GM21825 (cell line): ENCODE measurements around the gene NRTN.
"Not testable (repeated sequence)": the region's sequence is repeated elsewhere in the genome, so short reads cannot be mapped to it uniquely, and the experiment has no call there.

Source experiments
- ATAC-seq: cut with Tn5 transposase; IDR thresholded peaks from one replicate; pipeline ENCODE4 v1.9.1; 2021; ENCODE audit warnings: mild to moderate bottlenecking, moderate library complexity; ENCODE audit not compliant: unreplicated experiment

Gene NRTN

DNA sequence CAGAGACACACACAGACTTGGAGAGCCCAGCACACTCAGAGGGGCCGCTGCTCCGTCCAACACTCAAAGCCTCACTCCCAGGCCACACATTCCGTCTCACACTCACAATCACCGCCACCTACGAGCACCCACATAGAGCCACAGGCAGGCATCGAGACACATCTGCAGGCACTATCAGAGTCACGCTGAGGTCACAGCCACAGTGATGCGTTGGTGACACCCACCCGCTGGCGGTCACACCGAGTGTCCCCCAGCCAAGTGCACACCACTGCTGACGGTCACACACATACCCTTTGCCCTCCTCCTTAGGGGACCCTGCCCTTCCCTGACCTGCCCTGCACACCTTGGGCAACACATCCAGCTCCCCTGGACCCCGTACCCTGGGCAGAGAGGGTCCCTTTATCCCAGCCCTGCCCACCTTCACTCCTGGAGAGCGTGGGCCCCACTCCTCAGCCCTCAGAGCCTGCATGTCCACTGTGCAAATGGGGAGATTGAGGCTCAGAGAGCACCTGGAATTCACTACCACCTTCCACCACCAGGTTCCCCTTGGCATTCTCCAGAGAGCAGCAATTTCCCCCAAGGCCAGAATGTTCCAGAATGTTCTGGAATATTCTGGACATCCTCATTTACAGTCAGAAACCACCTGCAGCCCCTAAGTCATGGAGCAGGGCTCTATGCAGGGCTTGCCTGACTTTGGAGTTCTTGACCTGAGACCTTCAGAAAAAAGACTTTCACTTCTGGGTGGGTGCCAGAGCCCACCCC lies 60.0 kb downstream of the NRTN start:
- no peak for ATAC-seq

DNA sequence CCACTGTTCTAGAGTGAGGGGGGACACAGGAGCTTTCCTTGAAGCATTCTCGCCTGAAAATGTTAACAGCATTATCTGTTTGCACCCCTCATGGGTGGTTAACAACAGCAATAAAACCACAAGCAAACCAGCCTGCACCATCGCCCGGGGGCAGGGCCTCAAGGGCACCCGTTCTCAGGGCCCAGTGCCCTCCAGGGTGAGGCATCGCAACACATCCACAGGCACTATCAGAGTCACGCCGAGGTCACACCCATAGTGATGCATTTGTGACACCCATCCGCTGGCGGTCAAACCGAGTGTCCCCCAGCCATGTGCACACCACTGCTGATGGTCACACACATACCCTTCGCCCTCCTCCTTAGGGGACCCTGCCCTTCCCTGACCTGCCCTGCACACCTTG lies 60.9 kb downstream of the NRTN start:
- no peak for ATAC-seq

DNA sequence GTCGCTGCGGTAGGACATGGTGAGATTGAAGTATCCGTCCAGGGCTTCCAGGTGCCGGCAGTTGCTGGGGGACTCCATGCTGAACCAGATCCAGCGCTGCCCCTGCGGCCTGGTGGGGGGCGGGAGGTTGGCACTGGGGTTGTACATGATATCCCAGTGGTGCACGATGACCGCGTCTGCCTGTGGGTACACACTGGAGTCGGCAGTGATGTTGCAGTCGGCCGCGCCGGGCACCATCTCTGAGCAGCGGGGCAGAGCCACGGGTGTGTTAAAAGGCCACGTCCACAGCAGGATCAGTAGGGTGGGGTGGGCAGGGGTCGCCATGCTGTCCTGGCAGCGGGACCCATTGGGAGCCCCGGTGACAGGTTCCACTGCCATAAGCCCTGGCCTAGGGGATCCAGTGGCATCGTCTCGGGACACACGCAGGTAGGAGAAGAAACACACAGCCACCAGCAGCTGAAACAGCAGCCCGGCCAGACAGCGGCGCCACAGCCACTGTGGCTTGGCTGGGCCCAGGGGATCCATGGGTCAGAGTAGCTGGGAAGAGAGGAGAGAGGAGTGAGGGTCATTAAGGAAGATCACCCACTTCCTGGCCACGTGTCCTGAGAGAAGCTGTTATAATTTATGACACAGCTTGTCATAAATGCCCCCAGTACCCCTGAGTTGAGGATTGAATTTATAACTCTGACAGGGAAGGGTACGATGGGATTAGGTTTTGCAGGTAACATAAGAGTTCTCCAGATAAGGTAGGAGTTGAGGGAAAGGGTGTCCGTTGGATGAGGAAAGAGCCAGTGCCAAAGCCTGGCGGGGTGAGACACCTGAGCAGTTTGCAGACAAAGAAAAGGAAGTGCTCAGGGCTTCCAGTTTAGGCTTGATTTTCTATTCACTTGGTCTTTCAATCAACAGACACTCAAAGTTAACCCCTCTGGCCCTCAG lies 62.6 kb downstream of the NRTN start:
- ATAC-seq: no peak

DNA sequence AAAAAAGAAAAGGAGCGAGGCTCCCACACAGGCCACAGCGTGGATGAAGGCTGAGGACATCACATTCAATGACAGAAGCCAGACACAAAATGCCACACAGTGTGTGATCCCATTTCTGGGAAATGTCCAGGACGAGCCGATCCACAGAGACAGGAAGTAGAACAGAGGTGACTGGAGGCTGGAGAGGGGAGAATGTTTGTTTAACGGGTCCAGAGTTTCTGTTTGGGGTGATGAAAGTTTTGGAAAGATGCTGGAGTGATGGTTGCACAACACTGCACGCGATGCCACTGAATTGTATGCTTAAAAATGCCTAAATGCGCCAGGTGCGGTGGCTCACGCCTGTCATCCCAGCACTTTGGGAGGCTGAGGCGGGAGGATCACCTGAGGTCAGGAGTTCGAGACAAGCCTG lies 66.1 kb downstream of the NRTN start:
- ATAC-seq: no peak

DNA sequence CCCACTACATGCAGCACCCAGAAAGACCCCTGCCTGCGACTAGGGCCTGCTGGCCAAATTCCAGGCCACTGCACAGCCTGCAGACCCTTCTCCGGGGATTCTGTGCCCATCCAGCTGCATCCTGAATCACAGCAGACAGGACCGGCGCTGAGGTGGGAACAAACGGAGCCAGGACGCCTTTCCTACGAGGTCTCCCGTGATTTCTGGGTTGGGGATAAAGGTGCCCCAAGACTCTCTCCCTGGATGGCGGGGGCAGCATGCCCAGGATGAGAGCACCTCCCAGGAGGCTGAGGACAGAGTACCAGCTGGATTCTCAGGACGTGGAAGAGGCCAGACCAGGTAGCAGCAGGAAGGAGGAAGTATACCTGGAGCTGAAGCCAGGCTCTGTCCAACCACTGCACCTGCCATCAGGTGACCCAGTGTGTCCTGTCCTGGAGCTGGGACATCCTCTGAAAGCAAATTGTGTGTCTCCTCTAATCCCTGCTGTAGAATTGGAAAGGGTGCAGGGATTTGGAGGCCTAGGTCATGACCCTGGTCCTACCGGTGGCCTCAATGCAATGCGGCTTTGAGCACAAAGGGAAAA lies 68.8 kb downstream of the NRTN start:
- no peak for ATAC-seq

DNA sequence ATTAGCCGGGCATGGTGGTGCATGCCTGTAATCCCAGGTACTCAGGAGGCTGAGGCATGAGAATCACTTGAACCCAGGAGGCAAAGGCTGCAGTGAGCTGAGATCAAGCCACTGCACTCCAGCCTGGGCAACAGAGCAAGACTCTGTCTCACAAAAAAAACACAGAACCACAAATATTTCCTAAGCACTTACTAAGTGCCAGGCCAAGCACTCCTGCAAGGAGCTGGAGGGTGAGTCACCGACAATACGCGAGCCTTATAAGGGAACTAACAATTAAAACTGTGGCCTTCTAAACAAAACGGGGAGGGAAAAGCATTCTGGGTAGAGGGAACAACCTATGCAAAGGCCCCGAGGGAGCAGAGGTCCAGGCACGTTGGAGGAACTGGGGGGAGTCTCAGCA lies 69.6 kb downstream of the NRTN start:
- not testable (repeated sequence) for ATAC-seq

DNA sequence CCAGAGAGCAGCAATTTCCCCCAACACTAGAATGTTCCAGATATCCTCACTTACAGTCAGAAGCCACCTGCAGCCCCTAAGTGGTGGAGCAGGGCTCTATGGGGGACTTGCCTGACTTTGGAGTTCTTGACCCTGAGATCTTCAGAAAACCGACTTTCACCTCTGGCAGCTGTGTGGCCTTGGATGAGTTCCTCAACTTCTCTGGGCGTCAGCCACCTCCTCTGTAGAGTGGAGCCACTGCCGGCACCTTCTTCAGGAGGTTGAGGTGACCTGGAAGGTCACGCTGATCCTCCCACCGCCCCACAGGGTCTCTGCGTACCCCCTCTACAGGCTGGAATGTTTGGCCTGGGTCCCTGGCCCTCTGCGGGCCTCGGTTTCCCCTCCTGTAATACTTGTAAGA lies 72.6 kb downstream of the NRTN start:
- ATAC-seq: no peak

DNA sequence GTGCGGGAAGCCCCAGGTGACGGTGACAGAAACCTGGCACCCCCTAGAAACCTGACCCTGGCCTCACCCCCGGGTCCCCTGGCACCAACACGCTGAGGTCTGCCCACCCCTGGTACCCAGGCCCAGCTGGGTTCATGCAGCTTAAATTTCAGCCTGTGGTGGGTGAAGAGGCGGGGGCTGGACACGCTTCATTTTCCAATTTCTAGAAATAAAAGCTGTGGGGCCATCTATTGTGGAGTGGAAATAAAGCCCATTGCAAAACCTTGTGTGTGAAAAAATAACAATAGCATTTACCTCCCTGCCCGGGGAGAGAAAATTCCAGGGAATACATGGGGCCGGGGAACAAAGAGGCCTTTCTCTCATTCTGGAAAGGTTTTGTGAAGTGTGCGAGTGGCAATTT lies 73.0 kb downstream of the NRTN start:
- no peak for ATAC-seq
